NCI-H524 treated with DMSO at 0.1 percent for 48 hours (cell line): ENCODE results near the gene PAPOLG.
"Not testable (repeated sequence)": the region's sequence is repeated elsewhere in the genome, so short reads cannot be mapped to it uniquely, and the experiment has no call there.

ENCODE experiments used
- DNase-seq: peaks from one replicate; lab custom pipeline; 2025; lab: John Stamatoyannopoulos, UW

The PAPOLG gene

GRCh38 chr2:60775048-60775639 lies 19.1 kb downstream of the PAPOLG start:
- DNase-seq, result no peak

GRCh38 chr2:60778352-60778751 lies 22.3 kb downstream of the PAPOLG start:
- no peak for DNase-seq

- DNase-seq, result no peak
Measured at GRCh38 chr2:60779426-60779825, 23.4 kb downstream of the PAPOLG start.

GRCh38 chr2:60780721-60781120 lies 24.7 kb downstream of the PAPOLG start:
- DNase-seq, result no peak

- no peak for DNase-seq
Measured at GRCh38 chr2:60793169-60793568, 37.1 kb downstream of the PAPOLG start.

- no peak for DNase-seq
Measured at GRCh38 chr2:60794271-60794863, 38.3 kb downstream of the PAPOLG start.

- no peak for DNase-seq
Measured at GRCh38 chr2:60796573-60797509, 40.8 kb downstream of the PAPOLG start.

- DNase-seq, result no peak
Measured at GRCh38 chr2:60804473-60804872, 48.4 kb downstream of the PAPOLG start.

- DNase-seq, result no peak
Measured at GRCh38 chr2:60806595-60806987, 50.5 kb downstream of the PAPOLG start.

- DNase-seq, result no peak
Measured at GRCh38 chr2:60806988-60807681, 51.1 kb downstream of the PAPOLG start.

GRCh38 chr2:60808330-60808801 lies 52.3 kb downstream of the PAPOLG start:
- DNase-seq, result no peak

GRCh38 chr2:60811491-60812375 lies 55.7 kb downstream of the PAPOLG start:
- no peak for DNase-seq

- DNase-seq, result not testable (repeated sequence)
Measured at GRCh38 chr2:60817191-60817590, 61.1 kb downstream of the PAPOLG start.

- DNase-seq, result no peak
Measured at GRCh38 chr2:60818272-60818671, 62.2 kb downstream of the PAPOLG start.

GRCh38 chr2:60819155-60819862 lies 63.2 kb downstream of the PAPOLG start:
- DNase-seq, result no peak

- no peak for DNase-seq
Measured at GRCh38 chr2:60819936-60820335, 63.9 kb downstream of the PAPOLG start.

GRCh38 chr2:60820416-60821132 lies 64.5 kb downstream of the PAPOLG start:
- no peak for DNase-seq

GRCh38 chr2:60821133-60821469 lies 65.0 kb downstream of the PAPOLG start:
- no peak for DNase-seq

GRCh38 chr2:60821587-60822302 lies 65.7 kb downstream of the PAPOLG start:
- DNase-seq, result no peak
